K562 (cell line): Measurements from ENCODE around the gene DNAJC8. TPM values are rescaled to one million over a fixed set of nuclear protein-coding genes. Genes with fewer than 3 reads are reported as not detected.

Source experiments
- ATAC-seq: fragments of 200-7000 bp; cut with Tn5 transposase; 3 replicates; pipeline ENCODE4 v1.9.1; 2020; ENCODE audit warnings: moderate library complexity
- BruUV-seq: library from RNA; stranded (reverse); fragments of 400-500 nt; replicated peaks from 2 replicates; lab custom pipeline; 2021; lab: Mats Ljungman, UMichigan
- CTCF ChIA-PET: fragments of 300-600 bp; formaldehyde crosslinking; extraction: SDS; loops from one replicate; lab custom pipeline; 2021; ENCODE audit warnings: low intra/inter-chr PET ratio; lab: Yijun Ruan, JAX
- POLR2A ChIA-PET: fragments of 300-600, 350-650 bp; sonication (Branson Sonifier 250); formaldehyde crosslinking; extraction: SDS; loops from one replicate; lab custom pipeline; 2021; ENCODE audit warnings: antibody characterized with exemption, inconsistent platforms; lab: Yijun Ruan, JAX
- DNase-seq, 4 experiments: peaks; one replicate each; pipeline versions ENCODE4 v3.0.0 to v3.0.0-alpha.2; 2011 to 2018; ENCODE audit warnings: low spot score in 3 of 4, mixed read lengths in 3 of 4; ENCODE audit errors: extremely low read depth in 1 of 4
- FAIRE-seq: peaks from 2 replicates; lab custom pipeline; 2011; peaks lifted over from hg19 to GRCh38; lab: Jason Lieb, UNC
- H2AFZ ChIP-seq: 2 replicates; pipeline ENCODE4 v1.6.0; 2011; ENCODE audit warnings: low read depth, low read length, control low read depth, inconsistent platforms
- H3K27ac ChIP-seq: fragments of 200-600 bp; 3 replicates; pipeline ENCODE4 v1.8.0; 2011; ENCODE audit warnings: low read depth, mild to moderate bottlenecking, control low read depth, inconsistent platforms, low read length, moderate library complexity, mixed read lengths; ENCODE audit errors: extremely low read depth
- H3K27me3 ChIP-seq, 2 experiments: fragments of 300-600 bp in 1 of 2; 2 replicates in 1 of 2; 3 replicates in 1 of 2; pipeline versions ENCODE4 v1.6.0 to v1.8.0; 2011; ENCODE audit warnings: inconsistent platforms in 2 of 2, low read length in 2 of 2, mild to moderate bottlenecking in 1 of 2, mixed read lengths in 1 of 2, moderate library complexity in 1 of 2; ENCODE audit not compliant: control insufficient read depth in 2 of 2, insufficient read depth in 2 of 2
- H3K36me3 ChIP-seq: fragments of 300-600 bp; 3 replicates; pipeline ENCODE4 v1.8.0; 2011; ENCODE audit warnings: mild to moderate bottlenecking, low read length, inconsistent platforms; ENCODE audit not compliant: control insufficient read depth, insufficient read depth
- H3K4me1 ChIP-seq, 2 experiments: fragments of 200-600 bp in 1 of 2; replicated peaks in 1 of 2; 2 replicates in 1 of 2; 3 replicates in 1 of 2; pipeline versions ENCODE4 v1.5.1 to v1.8.0; 2011; ENCODE audit warnings: inconsistent platforms in 2 of 2, low read length in 2 of 2, mild to moderate bottlenecking in 1 of 2, mixed read lengths in 1 of 2, moderate library complexity in 1 of 2; ENCODE audit not compliant: control insufficient read depth in 2 of 2, insufficient read depth in 2 of 2
- H3K4me2 ChIP-seq: 2 replicates; pipeline ENCODE4 v1.6.1; 2011; ENCODE audit warnings: low read length, control low read depth, inconsistent platforms, mixed read lengths; ENCODE audit not compliant: insufficient read depth
- H3K4me3 ChIP-seq: fragments of 200-600 bp; sonication (generic), shearing (Covaris generic); 2 replicates; pipeline ENCODE4 v1.5.1; 2016; ENCODE audit warnings: control low read depth, inconsistent platforms
- H3K79me2 ChIP-seq: fragments of 200-600 bp; 3 replicates; pipeline ENCODE4 v1.8.0; 2011; ENCODE audit warnings: low read length, inconsistent platforms; ENCODE audit not compliant: control insufficient read depth, insufficient read depth
- H3K9ac ChIP-seq, 2 experiments: 2 replicates each; pipeline versions ENCODE4 v1.6.0 to v1.6.1; 2011; ENCODE audit warnings: low read depth in 2 of 2, low read length in 2 of 2, control low read depth in 1 of 2, inconsistent platforms in 1 of 2, mild to moderate bottlenecking in 1 of 2, mixed read lengths in 1 of 2; ENCODE audit not compliant: insufficient read depth in 1 of 2
- H3K9me1 ChIP-seq: one replicate; pipeline ENCODE4 v1.6.0; 2011; ENCODE audit warnings: inconsistent platforms, mild to moderate bottlenecking, low read length, moderate library complexity; ENCODE audit not compliant: control insufficient read depth, insufficient read depth
- H3K9me3 ChIP-seq: replicated peaks from 2 replicates; pipeline ENCODE4 v1.5.1; 2011; ENCODE audit warnings: low read depth, low read length, inconsistent platforms; ENCODE audit not compliant: control insufficient read depth, insufficient read depth
- H4K20me1 ChIP-seq: replicated peaks from 2 replicates; pipeline ENCODE4 v1.6.1; 2011; ENCODE audit warnings: low read length, inconsistent platforms, mixed read lengths; ENCODE audit not compliant: control insufficient read depth, insufficient read depth
- ARID1B ChIP-seq: fragments of 450-650 bp; IDR thresholded peaks from 2 replicates; pipeline ENCODE4 v1.6.1; 2016; ENCODE audit warnings: antibody characterized with exemption, mild to moderate bottlenecking, inconsistent platforms
- CC2D1A ChIP-seq: fragments of 450-650 bp; IDR thresholded peaks from 2 replicates; pipeline ENCODE4 v1.6.1; 2017; ENCODE audit warnings: mild to moderate bottlenecking
- CREB1 ChIP-seq, 2 experiments: sonication (generic) in 1 of 2; formaldehyde crosslinking in 1 of 2; IDR thresholded peaks; 2 replicates each; pipeline versions ENCODE4 v1.6.1 to v1.8.0; 2012 to 2022; ENCODE audit warnings: inconsistent platforms in 1 of 2, mild to moderate bottlenecking in 1 of 2, missing genetic modification reagents in 1 of 2, moderate library complexity in 1 of 2
- EGR1 ChIP-seq: fragments of 450-650 bp; conservative IDR thresholded peaks from 2 replicates; pipeline ENCODE4 v1.6.1; 2017; ENCODE audit warnings: mild to moderate bottlenecking
- IRF2 ChIP-seq: sonication (generic); formaldehyde crosslinking; IDR thresholded peaks from 2 replicates; pipeline ENCODE4 v1.8.1; 2022; ENCODE audit warnings: mild to moderate bottlenecking, missing genetic modification reagents
- MEF2A ChIP-seq: IDR thresholded peaks from 2 replicates; pipeline ENCODE4 v1.6.1; 2011; ENCODE audit warnings: low read depth, mild to moderate bottlenecking, low read length, moderate library complexity; ENCODE audit not compliant: control insufficient read depth
- NFE2 ChIP-seq: IDR thresholded peaks from 2 replicates; pipeline ENCODE4 v1.6.1; 2014; ENCODE audit warnings: antibody characterized with exemption, low read depth
- NFYB ChIP-seq: IDR thresholded peaks from 2 replicates; pipeline ENCODE4 v1.6.1; 2011; ENCODE audit warnings: mild to moderate bottlenecking, moderate library complexity; ENCODE audit not compliant: insufficient read length; ENCODE audit errors: extremely low read depth
- NUFIP1 ChIP-seq: fragments of 450-650 bp; IDR thresholded peaks from 2 replicates; pipeline ENCODE4 v1.6.1; 2018; ENCODE audit not compliant: partially characterized antibody
- PCBP1 ChIP-seq: fragments of 200-400 bp; formaldehyde crosslinking; IDR thresholded peaks from 2 replicates; pipeline ENCODE4 v1.6.1; 2018; ENCODE audit warnings: mild to moderate bottlenecking, low read depth, low read length; ENCODE audit not compliant: poor library complexity, severe bottlenecking
- PTBP1 ChIP-seq: fragments of 200-400 bp; formaldehyde crosslinking; IDR thresholded peaks from 2 replicates; pipeline ENCODE4 v1.6.1; 2017; ENCODE audit warnings: low read depth, low read length
- RFX7 ChIP-seq: fragments of 250-450 bp; sonication (Bioruptor Pico); IDR thresholded peaks from 2 replicates; pipeline ENCODE4 v1.5.1; 2021; ENCODE audit warnings: mild to moderate bottlenecking
- SIRT6 ChIP-seq: IDR thresholded peaks from one replicate; pipeline ENCODE4 v1.6.1; 2012; ENCODE audit warnings: low read depth, mild to moderate bottlenecking, control low read depth, inconsistent platforms, low read length, moderate library complexity
- TARDBP ChIP-seq: fragments of 450-650 bp; IDR thresholded peaks from 2 replicates; pipeline ENCODE4 v1.6.1; 2016
- TEAD1 ChIP-seq, 2 experiments: fragments of 450-650 bp in 1 of 2; sonication (generic) in 1 of 2; formaldehyde crosslinking; IDR thresholded peaks; 2 replicates each; pipeline versions ENCODE4 v1.4.0 to v1.8.0; 2020 to 2022; ENCODE audit warnings: mild to moderate bottlenecking in 2 of 2, missing genetic modification reagents in 1 of 2
- ZBTB9 ChIP-seq: fragments of 450-650 bp; formaldehyde crosslinking; IDR thresholded peaks from 2 replicates; pipeline ENCODE4 v1.4.0; 2020; ENCODE audit warnings: mild to moderate bottlenecking, moderate library complexity
- ZNF121 ChIP-seq: sonication (generic); formaldehyde crosslinking; conservative IDR thresholded peaks from 2 replicates; pipeline ENCODE4 v1.8.0; 2022; ENCODE audit warnings: missing genetic modification reagents
- WGBS: fragments of 100-300 bp; shearing (Covaris generic); methylation state at CpG from one replicate; pipeline ENCODE4 v1.1.6; 2016; ENCODE audit warnings: low coverage, mixed read lengths; ENCODE audit not compliant: insufficient coverage; ENCODE audit errors: missing lambda C conversion rate; 5-methylcytosine and 5-hydroxymethylcytosine counted together
- in situ Hi-C: fragments of 300-500 bp; cut with MboI; formaldehyde crosslinking; loops from 4 replicates; pipeline ENCODE4 v1.15.0; 2018; ENCODE audit warnings: inconsistent platforms, mixed read lengths
- intact Hi-C: fragments of 100-400 bp; cut with micrococcal nuclease; formaldehyde crosslinking; loops from 2 replicates; pipeline ENCODE4 v1.14.2; 2022
- polyA plus RNA-seq, 8 experiments: library from polyadenylated mRNA; depleted of rRNA in 4 of 8; stranded (reverse) in 5 of 8; unstranded in 3 of 8; fragments of >200 nt; fragmentation: Nextera tagmentation in 2 of 8; fragmentation: Illumina TruSeq in 1 of 8; extraction: Ambion mirVana in 2 of 8; extraction: Trizol in 1 of 8; gene quantifications; 2 replicates each; pipeline versions ENCODE4 v1.2.1 to v1.2.3, GENCODE V29; 2011 to 2014; ENCODE audit warnings: inconsistent platforms in 1 of 8, missing spikeins in 1 of 8
- total RNA-seq, 7 experiments: library from RNA; depleted of rRNA in 6 of 7; stranded (reverse); fragments of >200 nt in 6 of 7; fragmentation: Illumina TruSeq in 2 of 7; extraction: Trizol in 2 of 7; gene quantifications; 2 replicates each; pipeline versions ENCODE4 v1.2.1 to v1.2.3, GENCODE V29; 2011 to 2021; ENCODE audit warnings: low replicate concordance in 1 of 7

Gene DNAJC8
- total and polyA plus RNA-seq, 9 of the 15 experiments (the other 6 are each of a cell fraction or from before 2014, with no cell fraction given), result 143 to 508 (median 209) TPM

GRCh38 chr1:28279721-28280120 lies 46.9 kb upstream of the DNAJC8 start:
- no peaks in the 10 kb centered on the region for H3K9me3 ChIP-seq
- ATAC-seq (no peak), DNase-seq (no peak), FAIRE-seq (no peak)
- H4K20me1 ChIP-seq, result peaks cover 10% of the 10 kb centered on the region
- peaks cover 11% of the 10 kb centered on the region in 2 experiments; a peak in 4 of 5 replicates for H3K4me1 ChIP-seq
- H3K79me2 ChIP-seq, result no peaks in the 10 kb centered on the region
- BruUV-seq, result no TSS peak
- H2AFZ ChIP-seq, result no peak overlapping the region
- TF ChIP-seq ZNF121 (CRISPR knock-in tag) (peak; percentile 44), NFYB (no peak)
- no peaks in the 10 kb centered on the region for H3K27me3 ChIP-seq
- peaks cover 5% of the 10 kb centered on the region for H3K9me1 ChIP-seq
- H3K4me2 ChIP-seq, result no peak overlapping the region
- in situ Hi-C loops (no loop called here), intact Hi-C loops (no loop called here)
- POLR2A ChIA-PET, result interaction anchor here (0.7 to 22.4 kb wide), 7 partner anchors 11 to 49 kb away, joined by 3 to 547 read pairs (median 5); partner anchors contain the start of genes ATP5IF1, MED18 and SESN2
- CTCF ChIA-PET, result no interaction called here
- no peak overlapping the region for H3K9ac ChIP-seq
- H3K36me3 ChIP-seq, result peaks cover 69% of the 10 kb centered on the region
- H3K4me3 ChIP-seq, result no peak overlapping the region
- H3K27ac ChIP-seq, result no peak overlapping the region
- 89% methylated on average over 7 of the region's 7 CpGs for WGBS

GRCh38 chr1:28278763-28279162 lies 45.9 kb upstream of the DNAJC8 start:
- peaks cover 5% of the 10 kb centered on the region for H3K9me1 ChIP-seq
- peaks cover 11% of the 10 kb centered on the region for H4K20me1 ChIP-seq
- FAIRE-seq, result peak; percentile 74
- no peak for ATAC-seq
- H3K79me2 ChIP-seq, result no peaks in the 10 kb centered on the region
- no peaks in the 10 kb centered on the region for H3K27me3 ChIP-seq
- H3K4me3 ChIP-seq, result no peak overlapping the region
- peaks cover 10 to 11% of the 10 kb centered on the region in 2 experiments; a peak in 4 of 5 replicates for H3K4me1 ChIP-seq
- H3K9ac ChIP-seq, result peak overlapping the region in 1 of 2 experiments; percentile 39; a peak in 1 of 4 replicates
- WGBS, result 26% methylated on average over 5 of the region's 5 CpGs
- peak overlapping the region; percentile 13; the same call in 1 of the 3 replicates for H3K27ac ChIP-seq
- peaks cover 79% of the 10 kb centered on the region for H3K36me3 ChIP-seq
- no TSS peak for BruUV-seq
- in situ Hi-C loops, result no loop called here
- ChIA-PET POLR2A (interaction anchor here (0.6 to 22.4 kb wide), 10 partner anchors 0 to 363 kb away, joined by 3 to 547 read pairs (median 5); partner anchors contain the start of genes MED18 and SESN2), CTCF (no interaction called here)
- intact Hi-C loops, result no loop called here
- no peak overlapping the region for H2AFZ ChIP-seq
- 0 out of 2 replicates have a peak overlapping the region, but pooled peaks have one; percentile 2 for H3K4me2 ChIP-seq
- H3K9me3 ChIP-seq, result no peaks in the 10 kb centered on the region
- DNase-seq, result peak; percentile 55 to 70 (median 62)
- TF ChIP-seq ARID1B (peak; percentile 89), MEF2A (no peak), ZBTB9 (no peak), SIRT6 (no peak), TEAD1 (CRISPR knock-in tag; IDR thresholded peaks at IDR 0.05) (peak; percentile 89 to 93), CC2D1A (no peak), PCBP1 (no peak), CREB1 (IDR thresholded peaks at IDR 0.05) (no peak), CREB1 (CRISPR knock-in tag; IDR thresholded peaks at IDR 0.05) (peak; percentile 67; the same call in 1 of the 2 replicates), NUFIP1 (no peak), RFX7 (CRISPR knock-in tag) (no peak), IRF2 (no peak), PTBP1 (no peak), EGR1 (no peak), NFE2 (0 out of 2 replicates have a peak, but pooled peaks have one; percentile 9), TARDBP (no peak)
